ENCODE results near the gene ZFP69B. TPM values are rescaled to one million over a fixed set of nuclear protein-coding genes. Genes with fewer than 3 reads are reported as not detected.

The ZFP69B gene
- polyA plus RNA-seq, 1 of the 3 experiments (the other 2 are of a cell fraction) = 1.7 TPM

DNA sequence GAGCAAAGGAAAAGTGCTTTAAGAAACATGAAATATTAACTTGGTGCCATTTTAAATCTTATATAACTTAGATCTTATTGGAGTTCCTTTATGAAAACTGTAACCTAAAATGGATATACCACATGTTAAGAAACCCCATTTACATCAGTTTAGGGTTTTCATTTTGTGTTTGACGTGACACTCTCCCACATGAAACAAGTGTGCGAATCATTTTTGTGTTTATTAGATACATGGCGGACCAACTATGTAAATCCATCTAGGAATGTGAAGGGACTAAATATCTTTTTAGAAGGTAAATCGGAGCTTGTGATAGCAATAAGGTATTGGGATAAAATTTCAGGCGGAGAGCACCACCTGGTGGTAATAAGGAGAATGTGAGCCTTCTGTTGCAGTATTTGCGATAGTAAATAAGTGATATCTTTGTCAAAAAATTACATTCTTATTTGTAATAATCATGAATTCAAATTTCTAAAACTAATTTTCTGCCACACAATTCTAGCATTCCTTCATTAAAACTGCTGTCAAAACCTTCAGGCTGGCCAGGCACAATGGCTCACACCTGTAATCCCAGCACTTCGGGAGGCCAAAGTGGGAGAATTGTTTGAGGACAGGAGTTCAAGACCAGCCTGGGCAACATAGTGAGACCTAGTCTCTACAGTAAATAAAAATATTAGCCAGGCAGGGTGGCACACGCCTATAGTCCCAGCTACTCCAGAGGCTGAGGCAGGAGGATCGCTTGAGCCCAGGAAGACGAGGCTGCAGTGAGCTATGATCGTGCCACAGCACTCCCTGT lies 45.4 kb upstream of the ZFP69B start (continued):
- TF ChIP-seq RXRA (IDR thresholded peaks at IDR 0.05; ENCODE audit: borderline replicate concordance, low read depth) = no peak
- no peak for TF ChIP-seq GABPA (IDR thresholded peaks at IDR 0.05; ENCODE audit: low read depth)
- TF ChIP-seq FOXJ3 (CRISPR knock-in tag; IDR thresholded peaks at IDR 0.05) = no peak

- WGBS (ENCODE audit: low lambda C conversion rate) = 69% methylated on average over 4 of the region's 4 CpGs
- H3K79me2 ChIP-seq (ENCODE audit: insufficient read depth) = peaks cover 15% of the 10 kb centered on the region
- no peaks in the 10 kb centered on the region for H4K20me1 ChIP-seq (ENCODE audit: insufficient read depth)
- H3K9me3 ChIP-seq = no peaks in the 10 kb centered on the region
- H3K36me3 ChIP-seq (replicated peaks in 1 of 2; ENCODE audit: control insufficient read depth in 1 of 2, insufficient read depth in 2 of 2, low read length in 1 of 2) = peaks cover 0 to 2% of the 10 kb centered on the region in 2 experiments
- no peak overlapping the region for H3K4me3 ChIP-seq (ENCODE audit: low read depth in 2 of 2, low read length in 1 of 2)
- DNase-seq = no peak
- H2AFZ ChIP-seq (ENCODE audit: low read depth) = no peak overlapping the region
- H3F3A ChIP-seq (replicated peaks; ENCODE audit: insufficient read depth) = no peaks in the 10 kb centered on the region
- no peaks in the 10 kb centered on the region for H3K27me3 ChIP-seq (ENCODE audit: insufficient read depth)
- no peaks in the 10 kb centered on the region; a peak in 2 of 4 replicates for H3K4me1 ChIP-seq (ENCODE audit: control insufficient read depth in 1 of 2, insufficient read depth in 2 of 2, low read depth in 1 of 2, low read length in 1 of 2)
- no peaks in the 10 kb centered on the region for H3K9me2 ChIP-seq
- H3K27ac ChIP-seq (ENCODE audit: low read depth in 2 of 2, low read length in 1 of 2) = no peak overlapping the region
- ChIA-PET CTCF (interaction anchor here (1.0 to 5.8 kb wide), 20 partner anchors 9 to 315 kb away, joined by 3 to 78 read pairs (median 9); partner anchors contain the start of genes COL9A2, SMAP2 and ZFP69B), POLR2A (no interaction called here)
- TF ChIP-seq ELF1 (IDR thresholded peaks at IDR 0.05) = no peak
- TF ChIP-seq NFIC (IDR thresholded peaks at IDR 0.05; ENCODE audit: borderline replicate concordance) = no peak
- TF ChIP-seq RXRA (IDR thresholded peaks at IDR 0.05; ENCODE audit: borderline replicate concordance, low read depth) = no peak
- TF ChIP-seq YY1 (IDR thresholded peaks at IDR 0.05; ENCODE audit: low read depth) = no peak
- TF ChIP-seq EP300 (IDR thresholded peaks at IDR 0.05; ENCODE audit: borderline replicate concordance in 1 of 2, low read depth in 1 of 2, low read length in 1 of 2) = no peak
- no peak for TF ChIP-seq ZBTB33 (IDR thresholded peaks at IDR 0.05; ENCODE audit: borderline replicate concordance, low read depth)
- no peak for TF ChIP-seq POLR2AphosphoS5 (IDR thresholded peaks at IDR 0.05; ENCODE audit: low read depth, low read length)
- no peak overlapping the region for H3K9ac ChIP-seq
- H3K4me2 ChIP-seq = no peak overlapping the region
Observed at GRCh38 chr1:40405812-40406211, 44.5 kb upstream of the ZFP69B start.

GRCh38 chr1:40407453-40407852 lies 42.8 kb upstream of the ZFP69B start:
- H3K27me3 ChIP-seq (ENCODE audit: insufficient read depth) = no peaks in the 10 kb centered on the region

More at GRCh38 chr1:40407453-40407852, 42.8 kb upstream of the ZFP69B start:
- no peak overlapping the region for H3K9ac ChIP-seq
- peaks cover 0 to 2% of the 10 kb centered on the region in 2 experiments for H3K36me3 ChIP-seq (replicated peaks in 1 of 2; ENCODE audit: control insufficient read depth in 1 of 2, insufficient read depth in 2 of 2, low read length in 1 of 2)
- H3K4me1 ChIP-seq (ENCODE audit: control insufficient read depth in 1 of 2, insufficient read depth in 2 of 2, low read depth in 1 of 2, low read length in 1 of 2) = no peaks in the 10 kb centered on the region; a peak in 2 of 4 replicates
- no peaks in the 10 kb centered on the region for H4K20me1 ChIP-seq (ENCODE audit: insufficient read depth)
- no peak overlapping the region for H3K27ac ChIP-seq (ENCODE audit: low read depth in 2 of 2, low read length in 1 of 2)
- H3F3A ChIP-seq (replicated peaks; ENCODE audit: insufficient read depth) = no peaks in the 10 kb centered on the region
- H3K9me3 ChIP-seq = no peaks in the 10 kb centered on the region
- no peak for DNase-seq
- no peaks in the 10 kb centered on the region for H3K9me2 ChIP-seq
- no peak overlapping the region for H3K4me2 ChIP-seq
- H3K4me3 ChIP-seq (ENCODE audit: low read depth in 2 of 2, low read length in 1 of 2) = no peak overlapping the region
- TF ChIP-seq MXI1 (IDR thresholded peaks at IDR 0.05; ENCODE audit: low read depth, low read length) = no peak
- no peak for TF ChIP-seq EZH2phosphoT487 (IDR thresholded peaks at IDR 0.05; ENCODE audit: borderline replicate concordance, low read depth)
- TF ChIP-seq SIN3A (IDR thresholded peaks at IDR 0.05; ENCODE audit: borderline replicate concordance, low read depth, low read length) = no peak
- TF ChIP-seq ELF1 (IDR thresholded peaks at IDR 0.05) = no peak
- ChIA-PET CTCF (interaction anchor here (1.1 to 5.8 kb wide), 4 partner anchors 17 to 255 kb away, joined by 3 to 78 read pairs (median 8); no protein-coding TSS in a partner anchor), POLR2A (no interaction called here)
- H2AFZ ChIP-seq (ENCODE audit: low read depth) = no peak overlapping the region
- peaks cover 9% of the 10 kb centered on the region for H3K79me2 ChIP-seq (ENCODE audit: insufficient read depth)

Measured in SK-N-SH (cell line).